Measurements from ENCODE around the gene BCL11A.

Gene BCL11A

DNA sequence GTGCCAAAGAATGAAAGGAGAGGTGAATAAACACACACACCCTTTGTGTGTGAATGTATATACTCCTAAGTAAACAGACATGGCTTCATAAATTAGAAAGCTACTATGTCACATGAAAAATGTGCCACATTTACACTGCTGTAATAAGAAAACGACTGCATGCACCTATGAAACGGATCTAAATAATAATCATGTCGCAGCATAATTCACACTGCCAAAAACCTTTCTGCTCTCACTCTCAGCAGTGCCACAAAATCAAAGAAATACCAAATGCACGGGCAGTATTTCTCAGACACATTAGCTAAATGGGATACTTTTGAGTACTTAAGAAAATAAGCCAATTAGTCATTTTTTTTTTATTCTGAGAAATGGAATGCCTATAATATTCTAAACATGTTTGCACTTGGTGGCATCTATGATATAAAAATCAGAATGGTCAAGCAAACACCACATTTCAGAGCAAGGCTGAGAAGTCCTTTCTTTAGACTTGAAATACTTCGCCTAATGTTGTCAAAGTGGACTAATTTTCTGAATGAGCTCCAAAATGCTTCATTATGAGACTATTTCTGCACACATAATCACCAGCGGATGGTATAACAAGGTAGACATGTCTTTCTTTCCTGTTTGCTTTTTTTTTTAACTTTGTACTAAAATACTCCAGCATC is 6.6 kb downstream of the BCL11A start:
- no peak overlapping the region for H3K4me3 ChIP-seq (ENCODE audit: low read depth, low read length)
- TF ChIP-seq, protein P1, sequence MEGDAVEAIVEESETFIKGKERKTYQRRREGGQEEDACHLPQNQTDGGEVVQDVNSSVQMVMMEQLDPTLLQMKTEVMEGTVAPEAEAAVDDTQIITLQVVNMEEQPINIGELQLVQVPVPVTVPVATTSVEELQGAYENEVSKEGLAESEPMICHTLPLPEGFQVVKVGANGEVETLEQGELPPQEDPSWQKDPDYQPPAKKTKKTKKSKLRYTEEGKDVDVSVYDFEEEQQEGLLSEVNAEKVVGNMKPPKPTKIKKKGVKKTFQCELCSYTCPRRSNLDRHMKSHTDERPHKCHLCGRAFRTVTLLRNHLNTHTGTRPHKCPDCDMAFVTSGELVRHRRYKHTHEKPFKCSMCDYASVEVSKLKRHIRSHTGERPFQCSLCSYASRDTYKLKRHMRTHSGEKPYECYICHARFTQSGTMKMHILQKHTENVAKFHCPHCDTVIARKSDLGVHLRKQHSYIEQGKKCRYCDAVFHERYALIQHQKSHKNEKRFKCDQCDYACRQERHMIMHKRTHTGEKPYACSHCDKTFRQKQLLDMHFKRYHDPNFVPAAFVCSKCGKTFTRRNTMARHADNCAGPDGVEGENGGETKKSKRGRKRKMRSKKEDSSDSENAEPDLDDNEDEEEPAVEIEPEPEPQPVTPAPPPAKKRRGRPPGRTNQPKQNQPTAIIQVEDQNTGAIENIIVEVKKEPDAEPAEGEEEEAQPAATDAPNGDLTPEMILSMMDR (IDR thresholded peaks at IDR 0.05; ENCODE audit: borderline replicate concordance, insufficient read depth, low read depth, low read length): no peak

- H3K4me3 ChIP-seq (ENCODE audit: low read depth, low read length): no peak overlapping the region
- TF ChIP-seq, protein P1 (IDR thresholded peaks at IDR 0.05; ENCODE audit: borderline replicate concordance, insufficient read depth, low read depth, low read length): no peak
Measured at GRCh38 chr2:60544954-60545560, 8.4 kb downstream of the BCL11A start.

DNA sequence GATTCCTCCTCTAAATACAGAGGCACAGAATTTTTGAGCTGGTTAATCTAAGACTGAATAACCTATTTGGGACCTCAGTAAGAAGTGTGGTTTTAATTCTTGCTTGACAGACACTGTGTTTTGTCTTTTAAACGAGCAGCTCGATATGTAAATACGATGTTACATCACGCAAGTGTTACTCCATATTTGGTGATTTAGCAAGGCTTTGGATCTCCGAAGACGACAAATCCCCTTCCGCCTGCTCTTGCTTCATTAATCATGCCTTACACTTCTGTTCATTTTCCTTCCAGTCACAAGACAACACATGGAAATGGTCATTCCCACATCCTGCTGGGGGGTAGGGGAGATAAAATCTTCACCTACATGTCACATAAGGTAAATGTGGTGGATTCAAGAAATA is 9.4 kb downstream of the BCL11A start:
- no peak overlapping the region for H3K4me3 ChIP-seq (ENCODE audit: low read depth, low read length)
- TF ChIP-seq, protein P1 (IDR thresholded peaks at IDR 0.05; ENCODE audit: borderline replicate concordance, insufficient read depth, low read depth, low read length): no peak

- TF ChIP-seq, protein P1 (IDR thresholded peaks at IDR 0.05; ENCODE audit: borderline replicate concordance, insufficient read depth, low read depth, low read length): no peak
- H3K4me3 ChIP-seq (ENCODE audit: low read depth, low read length): no peak overlapping the region
Measured at GRCh38 chr2:60541056-60541651, 12.3 kb downstream of the BCL11A start.

- TF ChIP-seq, protein P1 (IDR thresholded peaks at IDR 0.05; ENCODE audit: borderline replicate concordance, insufficient read depth, low read depth, low read length): no peak
- no peak overlapping the region for H3K4me3 ChIP-seq (ENCODE audit: low read depth, low read length)
Measured at GRCh38 chr2:60540074-60540473, 13.4 kb downstream of the BCL11A start.

DNA sequence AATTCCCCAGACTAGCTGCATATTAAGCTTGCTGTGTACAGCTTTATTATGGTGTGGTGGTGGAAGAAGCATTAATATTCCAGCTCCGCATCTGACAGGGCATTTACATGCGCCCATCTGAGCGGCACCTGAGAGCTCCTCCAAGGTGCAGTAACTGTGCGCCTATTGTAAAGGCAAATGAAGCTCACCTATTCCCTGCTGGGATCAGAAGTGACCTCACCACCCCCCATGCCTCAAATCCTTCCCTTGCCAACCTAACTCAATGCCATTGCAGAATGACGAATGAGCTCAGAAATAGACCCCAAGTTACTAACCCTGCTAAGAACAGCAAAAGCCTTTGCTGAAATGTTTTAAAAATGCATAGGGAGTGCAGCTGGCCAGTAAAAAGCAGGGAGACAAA is 14.3 kb downstream of the BCL11A start:
- TF ChIP-seq, protein P1 (IDR thresholded peaks at IDR 0.05; ENCODE audit: borderline replicate concordance, insufficient read depth, low read depth, low read length): no peak
- no peak overlapping the region for H3K4me3 ChIP-seq (ENCODE audit: low read depth, low read length)

GRCh38 chr2:60538101-60538500 is 15.4 kb downstream of the BCL11A start:
- H3K4me3 ChIP-seq (ENCODE audit: low read depth, low read length): no peak overlapping the region
- TF ChIP-seq, protein P1 (IDR thresholded peaks at IDR 0.05; ENCODE audit: borderline replicate concordance, insufficient read depth, low read depth, low read length): no peak

Data from GM12875 (cell line).